Panc1 (cell line): ENCODE data around the gene PLK3. TPM values are rescaled to one million over a fixed set of nuclear protein-coding genes. Genes with fewer than 3 reads are reported as not detected.
"Not testable (repeated sequence)": the region's sequence is repeated elsewhere in the genome, so short reads cannot be mapped to it uniquely, and the experiment has no call there.

Experiments used
- ATAC-seq: fragments of 200-7000 bp; cut with Tn5 transposase; 2 replicates; pipeline ENCODE4 v1.9.1; 2020; ENCODE audit warnings: mild to moderate bottlenecking, moderate library complexity
- BruUV-seq: library from RNA; stranded (reverse); fragments of 400-500 nt; replicated peaks from 2 replicates; lab custom pipeline; 2021; lab: Mats Ljungman, UMichigan
- CTCF ChIA-PET: fragments of 300-600 bp; sonication (Branson Sonifier 250); formaldehyde crosslinking; loops from one replicate; lab custom pipeline; 2022; ENCODE audit warnings: antibody characterized with exemption; lab: Charles Lee
- POLR2A ChIA-PET: fragments of 300-600 bp; sonication (Branson Sonifier 250); formaldehyde crosslinking; loops from one replicate; lab custom pipeline; 2022; ENCODE audit warnings: antibody characterized with exemption; lab: Charles Lee
- DNase-seq: peaks from one replicate; pipeline ENCODE4 v3.0.0-alpha.2; 2010; ENCODE audit warnings: low read depth, low spot score
- H3K27ac ChIP-seq: 2 replicates; pipeline ENCODE4 v1.5.1; 2011; ENCODE audit warnings: mild to moderate bottlenecking, low read length, inconsistent platforms
- H3K27me3 ChIP-seq: fragments of 200-500 bp; sonication (Bioruptor generic); 2 replicates; pipeline ENCODE4 v1.6.0; 2014; ENCODE audit warnings: low read length, inconsistent platforms; ENCODE audit not compliant: control insufficient read depth, insufficient read depth
- H3K36me3 ChIP-seq: fragments of 200-500 bp; sonication (Bioruptor generic); 2 replicates; pipeline ENCODE4 v1.5.1; 2014; ENCODE audit warnings: inconsistent platforms, mild to moderate bottlenecking, low read length, moderate library complexity; ENCODE audit not compliant: control insufficient read depth, insufficient read depth
- H3K4me1 ChIP-seq: 2 replicates; pipeline ENCODE4 v1.5.1; 2011; ENCODE audit warnings: inconsistent platforms, mild to moderate bottlenecking, low read length, moderate library complexity; ENCODE audit not compliant: control insufficient read depth, insufficient read depth
- H3K4me3 ChIP-seq, 2 experiments: 2 replicates each; pipeline ENCODE4 v1.5.1; 2011 to 2012; ENCODE audit warnings: low read depth in 2 of 2, low read length in 2 of 2, mild to moderate bottlenecking in 2 of 2, inconsistent platforms in 1 of 2, moderate library complexity in 1 of 2
- H3K9me3 ChIP-seq: fragments of 200-500 bp; sonication (Bioruptor generic); 2 replicates; pipeline ENCODE4 v1.5.1; 2014; ENCODE audit warnings: low read depth, mild to moderate bottlenecking, inconsistent platforms, low read length, moderate library complexity; ENCODE audit not compliant: control insufficient read depth, insufficient read depth
- POLR2AphosphoS5 ChIP-seq: IDR thresholded peaks from 2 replicates; pipeline ENCODE4 v1.6.1; 2012; ENCODE audit warnings: mild to moderate bottlenecking, low read depth, low read length, moderate library complexity
- SIN3A ChIP-seq: IDR thresholded peaks from 2 replicates; pipeline ENCODE4 v1.6.1; 2012; ENCODE audit warnings: low read depth, mild to moderate bottlenecking, low read length, moderate library complexity, borderline replicate concordance; ENCODE audit not compliant: insufficient read depth
- TCF7L2 ChIP-seq: IDR thresholded peaks from 2 replicates; pipeline ENCODE4 v1.6.1; 2011; ENCODE audit warnings: mild to moderate bottlenecking, low read depth, low read length, inconsistent platforms
- in situ Hi-C: cut with HindIII; loops from 2 replicates; pipeline ENCODE4 v1.10.0; 2016; ENCODE audit warnings: low sequenced_read_pairs, low pct_unique_long_range_greater_than_20kb
- intact Hi-C: fragments of 100-400 bp; cut with micrococcal nuclease; formaldehyde crosslinking; loops from one replicate; pipeline ENCODE4 v1.10.0; 2022; ENCODE audit not compliant: unreplicated experiment
- total RNA-seq: library from RNA; stranded (reverse); gene quantifications from one replicate; pipeline ENCODE4 v1.2.1, GENCODE V29; 2021; ENCODE audit not compliant: unreplicated experiment
- TF ChIP-seq, protein P1 (sequence below), 2 experiments: IDR thresholded peaks; 2 replicates each; pipeline ENCODE4 v1.6.1; 2011 to 2012; ENCODE audit warnings: low read depth in 2 of 2, control low read depth in 1 of 2, low read length in 1 of 2, mild to moderate bottlenecking in 1 of 2, moderate library complexity in 1 of 2; ENCODE audit not compliant: insufficient read depth in 1 of 2
- TF ChIP-seq, protein P2 (sequence below): fragments of 450-650 bp; IDR thresholded peaks from 2 replicates; pipeline ENCODE4 v1.5.1; 2017; ENCODE audit warnings: mild to moderate bottlenecking

Gene PLK3
- total RNA-seq, 1 experiment from 2014 or later = 13.7 TPM

DNA sequence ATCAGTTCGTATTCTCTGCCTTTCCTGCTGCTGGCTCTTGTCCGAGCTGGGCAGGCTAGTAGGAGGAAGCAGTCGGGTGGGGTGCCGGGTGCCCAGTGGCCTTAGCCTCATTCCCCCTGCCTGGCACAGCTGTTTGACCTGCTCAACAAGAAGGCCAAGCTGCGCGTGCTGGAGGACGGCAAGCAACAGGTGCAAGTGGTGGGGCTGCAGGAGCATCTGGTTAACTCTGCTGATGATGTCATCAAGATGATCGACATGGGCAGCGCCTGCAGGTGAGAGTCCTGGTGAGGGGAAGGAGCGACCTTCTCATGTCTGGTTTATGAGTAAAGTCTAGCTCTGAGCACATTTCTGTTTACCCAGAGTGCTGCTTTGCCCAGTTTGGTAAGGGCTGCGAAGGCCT, 41.1 kb upstream of the PLK3 start:
- POLR2A ChIA-PET = no interaction called here
- no peak for ATAC-seq

DNA sequence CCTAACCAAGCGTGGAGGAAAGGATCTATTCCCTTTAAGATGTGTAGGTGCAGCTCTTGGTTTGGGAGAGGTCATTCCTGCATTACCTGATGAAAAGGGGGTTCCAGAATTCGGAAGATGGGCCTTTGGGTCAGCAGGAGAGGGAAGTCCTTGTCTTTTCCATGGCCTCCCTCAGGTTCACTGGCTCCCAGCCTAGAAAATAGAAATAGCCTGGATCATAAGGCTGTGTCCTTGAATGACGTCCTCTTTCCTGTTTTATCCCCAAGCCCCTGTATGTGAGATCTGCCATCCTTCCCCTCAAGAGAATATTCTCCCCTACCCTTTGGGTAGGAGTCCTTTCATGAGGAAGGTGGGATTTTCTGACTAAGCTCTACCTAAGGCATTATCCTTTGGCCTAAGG, 39.3 kb upstream of the PLK3 start:
- TF ChIP-seq TCF7L2 = no peak
- TF ChIP-seq, protein P1, sequence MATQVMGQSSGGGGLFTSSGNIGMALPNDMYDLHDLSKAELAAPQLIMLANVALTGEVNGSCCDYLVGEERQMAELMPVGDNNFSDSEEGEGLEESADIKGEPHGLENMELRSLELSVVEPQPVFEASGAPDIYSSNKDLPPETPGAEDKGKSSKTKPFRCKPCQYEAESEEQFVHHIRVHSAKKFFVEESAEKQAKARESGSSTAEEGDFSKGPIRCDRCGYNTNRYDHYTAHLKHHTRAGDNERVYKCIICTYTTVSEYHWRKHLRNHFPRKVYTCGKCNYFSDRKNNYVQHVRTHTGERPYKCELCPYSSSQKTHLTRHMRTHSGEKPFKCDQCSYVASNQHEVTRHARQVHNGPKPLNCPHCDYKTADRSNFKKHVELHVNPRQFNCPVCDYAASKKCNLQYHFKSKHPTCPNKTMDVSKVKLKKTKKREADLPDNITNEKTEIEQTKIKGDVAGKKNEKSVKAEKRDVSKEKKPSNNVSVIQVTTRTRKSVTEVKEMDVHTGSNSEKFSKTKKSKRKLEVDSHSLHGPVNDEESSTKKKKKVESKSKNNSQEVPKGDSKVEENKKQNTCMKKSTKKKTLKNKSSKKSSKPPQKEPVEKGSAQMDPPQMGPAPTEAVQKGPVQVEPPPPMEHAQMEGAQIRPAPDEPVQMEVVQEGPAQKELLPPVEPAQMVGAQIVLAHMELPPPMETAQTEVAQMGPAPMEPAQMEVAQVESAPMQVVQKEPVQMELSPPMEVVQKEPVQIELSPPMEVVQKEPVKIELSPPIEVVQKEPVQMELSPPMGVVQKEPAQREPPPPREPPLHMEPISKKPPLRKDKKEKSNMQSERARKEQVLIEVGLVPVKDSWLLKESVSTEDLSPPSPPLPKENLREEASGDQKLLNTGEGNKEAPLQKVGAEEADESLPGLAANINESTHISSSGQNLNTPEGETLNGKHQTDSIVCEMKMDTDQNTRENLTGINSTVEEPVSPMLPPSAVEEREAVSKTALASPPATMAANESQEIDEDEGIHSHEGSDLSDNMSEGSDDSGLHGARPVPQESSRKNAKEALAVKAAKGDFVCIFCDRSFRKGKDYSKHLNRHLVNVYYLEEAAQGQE (IDR thresholded peaks at IDR 0.05; ENCODE audit: insufficient read depth in 1 of 2, low read depth in 2 of 2, low read length in 1 of 2) = no peak
- TF ChIP-seq, protein P2, sequence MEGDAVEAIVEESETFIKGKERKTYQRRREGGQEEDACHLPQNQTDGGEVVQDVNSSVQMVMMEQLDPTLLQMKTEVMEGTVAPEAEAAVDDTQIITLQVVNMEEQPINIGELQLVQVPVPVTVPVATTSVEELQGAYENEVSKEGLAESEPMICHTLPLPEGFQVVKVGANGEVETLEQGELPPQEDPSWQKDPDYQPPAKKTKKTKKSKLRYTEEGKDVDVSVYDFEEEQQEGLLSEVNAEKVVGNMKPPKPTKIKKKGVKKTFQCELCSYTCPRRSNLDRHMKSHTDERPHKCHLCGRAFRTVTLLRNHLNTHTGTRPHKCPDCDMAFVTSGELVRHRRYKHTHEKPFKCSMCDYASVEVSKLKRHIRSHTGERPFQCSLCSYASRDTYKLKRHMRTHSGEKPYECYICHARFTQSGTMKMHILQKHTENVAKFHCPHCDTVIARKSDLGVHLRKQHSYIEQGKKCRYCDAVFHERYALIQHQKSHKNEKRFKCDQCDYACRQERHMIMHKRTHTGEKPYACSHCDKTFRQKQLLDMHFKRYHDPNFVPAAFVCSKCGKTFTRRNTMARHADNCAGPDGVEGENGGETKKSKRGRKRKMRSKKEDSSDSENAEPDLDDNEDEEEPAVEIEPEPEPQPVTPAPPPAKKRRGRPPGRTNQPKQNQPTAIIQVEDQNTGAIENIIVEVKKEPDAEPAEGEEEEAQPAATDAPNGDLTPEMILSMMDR = no peak
- no peak for TF ChIP-seq POLR2AphosphoS5
- no peak for TF ChIP-seq SIN3A
- ATAC-seq (no peak), DNase-seq (no peak)
- Histone ChIP-seq H3K9me3 (no peaks in the 10 kb centered on the region), H3K27me3 (no peaks in the 10 kb centered on the region), H3K4me3 (no peak overlapping the region), H3K4me1 (no peaks in the 10 kb centered on the region), H3K27ac (no peak overlapping the region), H3K36me3 (peaks cover 27% of the 10 kb centered on the region)
- in situ Hi-C loops = no loop called here
- POLR2A ChIA-PET = no interaction called here
- intact Hi-C loops = no loop called here
- BruUV-seq = no TSS peak
- CTCF ChIA-PET = no interaction called here

More for the DNA sequence above, 41.1 kb upstream of the PLK3 start:
- no peaks in the 10 kb centered on the region for H3K27me3 ChIP-seq
- no peak overlapping the region for H3K27ac ChIP-seq
- in situ Hi-C loops = no loop called here
- DNase-seq = no peak
- no TSS peak for BruUV-seq
- TF ChIP-seq SIN3A (no peak), TCF7L2 (no peak), POLR2AphosphoS5 (no peak)
- TF ChIP-seq, protein P1 (IDR thresholded peaks at IDR 0.05; ENCODE audit: insufficient read depth in 1 of 2, low read depth in 2 of 2, low read length in 1 of 2) = no peak
- TF ChIP-seq, protein P2 = no peak
- intact Hi-C loops = no loop called here
- CTCF ChIA-PET = no interaction called here
- H3K36me3 ChIP-seq = peaks cover 27% of the 10 kb centered on the region
- H3K9me3 ChIP-seq = no peaks in the 10 kb centered on the region
- H3K4me3 ChIP-seq = no peak overlapping the region
- H3K4me1 ChIP-seq = no peaks in the 10 kb centered on the region

DNA sequence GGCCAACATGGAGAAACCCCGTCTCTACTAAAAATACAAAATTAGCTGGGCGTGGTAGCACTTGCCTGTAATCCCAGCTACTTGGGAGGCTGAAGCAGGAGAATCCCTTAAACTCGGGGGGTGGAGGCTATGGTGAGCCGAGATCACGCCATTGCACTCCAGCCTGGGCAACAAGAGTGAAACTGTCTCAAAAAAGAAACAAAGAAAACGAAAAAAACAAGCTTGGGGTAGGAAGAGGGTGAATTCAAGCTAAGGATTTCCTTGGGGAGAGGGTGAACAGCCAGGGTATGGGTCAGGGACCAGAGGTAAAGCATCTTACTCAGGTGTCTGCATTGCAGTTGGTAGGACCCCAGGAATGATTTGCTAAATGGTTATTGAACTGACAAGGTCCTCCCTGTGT, 33.8 kb upstream of the PLK3 start:
- DNase-seq, BruUV-seq, H3K4me1 ChIP-seq, H3K4me3 ChIP-seq, H3K36me3 ChIP-seq, intact Hi-C loops, CTCF ChIA-PET, H3K9me3 ChIP-seq, in situ Hi-C loops, H3K27me3 ChIP-seq, H3K27ac ChIP-seq, ATAC-seq: not testable (repeated sequence)
- POLR2A ChIA-PET = interaction anchor here (1.4 kb wide), 1 partner anchor 45 kb away, joined by 4 read pairs; no protein-coding TSS in a partner anchor
